ENCODE data around the gene SMC1A. TPM values are rescaled to one million over a fixed set of nuclear protein-coding genes. Genes with fewer than 3 reads are reported as not detected.
A peak's percentile ranks its signal among the peaks of the same experiment; 100 is the strongest.
"Not testable (repeated sequence)": the region's sequence is repeated elsewhere in the genome, so short reads cannot be mapped to it uniquely, and the experiment has no call there.

Gene SMC1A
- total and polyA plus RNA-seq, 5 experiments from 2014 or later = 52.3 to 68.0 (median 64.8) TPM

DNA sequence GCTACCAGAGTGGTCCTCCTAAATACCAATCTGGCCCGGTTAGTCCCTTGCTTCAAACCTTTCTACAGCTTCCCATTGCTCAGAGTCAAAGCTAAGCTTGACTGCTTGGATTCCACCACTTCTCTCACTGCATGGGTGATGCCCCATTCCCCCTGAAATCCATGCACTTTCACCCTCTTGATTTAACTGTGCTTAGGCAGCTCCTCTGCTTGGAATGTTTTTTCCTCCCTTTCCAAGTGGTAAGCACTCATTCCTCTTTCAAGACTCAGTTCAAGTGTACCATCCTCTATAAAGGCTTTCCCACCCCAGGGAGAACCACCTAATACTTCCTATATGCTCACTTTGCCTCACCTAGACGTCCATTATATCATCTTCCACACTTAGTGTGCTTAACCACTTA, 49.1 kb downstream of the SMC1A start:
- ATAC-seq = no peak
- Mint-ChIP-seq H3K27ac (peak overlapping the region in 1 of 10 donors; percentile 52), H3K4me3 (no peak overlapping the region), H3K9me3 (peaks cover 0 to 3% (median 0%) of the 10 kb centered on the region in 9 donors), H3K27me3 (no peaks in the 10 kb centered on the region), H3K4me1 (peaks cover 0 to 7% (median 3%) of the 10 kb centered on the region in 4 donors), H3K36me3 (peaks cover 0 to 6% (median 2%) of the 10 kb centered on the region in 3 donors)
- POLR2A ChIA-PET = no interaction called here
- no peak for DNase-seq

DNA sequence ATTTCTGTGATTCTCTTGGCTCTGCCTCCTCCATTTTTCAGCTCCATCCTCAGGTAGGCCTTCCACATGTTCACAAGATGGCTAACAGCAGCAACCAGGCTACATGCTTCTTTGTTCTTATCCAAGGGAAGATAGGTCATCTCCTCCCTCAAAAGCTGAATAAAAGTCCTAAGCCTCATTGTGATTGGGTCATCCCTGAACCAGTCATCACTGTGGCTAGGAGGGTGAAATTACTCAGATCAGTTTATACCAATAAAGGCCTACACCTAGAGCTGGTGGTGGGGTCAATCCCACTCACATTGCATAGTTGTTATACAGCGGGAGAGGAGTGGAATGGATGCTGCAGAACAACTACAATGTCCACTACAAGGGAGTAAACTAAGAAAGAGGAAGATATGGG, 56.0 kb downstream of the SMC1A start:
- POLR2A ChIA-PET, DNase-seq, H3K9me3 Mint-ChIP-seq, H3K4me1 Mint-ChIP-seq, H3K4me3 Mint-ChIP-seq, H3K27me3 Mint-ChIP-seq, ATAC-seq: not testable (repeated sequence)
- Mint-ChIP-seq H3K27ac (peak overlapping the region in 3 of 10 donors; percentile 25 to 44 (median 37)), H3K36me3 (peaks cover 0 to 10% (median 3%) of the 10 kb centered on the region in 3 donors)

DNA sequence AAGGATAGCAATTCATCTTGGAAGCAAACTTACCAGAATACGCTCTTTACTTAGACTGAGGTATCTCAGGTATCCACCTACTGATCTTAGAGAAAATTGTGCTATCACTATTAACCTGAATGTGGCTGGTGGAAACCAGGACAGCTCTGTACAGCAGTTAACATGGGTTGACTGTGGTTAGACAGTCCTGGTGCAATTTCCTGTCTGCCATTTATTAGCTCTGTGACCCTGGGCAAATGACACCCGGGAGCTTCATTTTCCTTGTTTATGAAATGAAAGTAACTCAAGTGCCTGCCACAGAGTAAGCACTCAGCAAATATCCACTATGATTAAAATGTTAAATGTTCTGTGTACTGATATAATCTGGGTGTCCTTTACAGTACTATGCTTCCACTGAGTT, 60.0 kb downstream of the SMC1A start:
- Mint-ChIP-seq H3K9me3 (no peaks in the 10 kb centered on the region), H3K4me3 (no peak overlapping the region), H3K27me3 (no peaks in the 10 kb centered on the region), H3K27ac (no peak overlapping the region), H3K36me3 (peaks cover 0 to 6% (median 4%) of the 10 kb centered on the region in 3 donors), H3K4me1 (peaks cover 0 to 4% (median 0%) of the 10 kb centered on the region in 4 donors)
- DNase-seq (no peak), ATAC-seq (no peak)
- POLR2A ChIA-PET = no interaction called here

DNA sequence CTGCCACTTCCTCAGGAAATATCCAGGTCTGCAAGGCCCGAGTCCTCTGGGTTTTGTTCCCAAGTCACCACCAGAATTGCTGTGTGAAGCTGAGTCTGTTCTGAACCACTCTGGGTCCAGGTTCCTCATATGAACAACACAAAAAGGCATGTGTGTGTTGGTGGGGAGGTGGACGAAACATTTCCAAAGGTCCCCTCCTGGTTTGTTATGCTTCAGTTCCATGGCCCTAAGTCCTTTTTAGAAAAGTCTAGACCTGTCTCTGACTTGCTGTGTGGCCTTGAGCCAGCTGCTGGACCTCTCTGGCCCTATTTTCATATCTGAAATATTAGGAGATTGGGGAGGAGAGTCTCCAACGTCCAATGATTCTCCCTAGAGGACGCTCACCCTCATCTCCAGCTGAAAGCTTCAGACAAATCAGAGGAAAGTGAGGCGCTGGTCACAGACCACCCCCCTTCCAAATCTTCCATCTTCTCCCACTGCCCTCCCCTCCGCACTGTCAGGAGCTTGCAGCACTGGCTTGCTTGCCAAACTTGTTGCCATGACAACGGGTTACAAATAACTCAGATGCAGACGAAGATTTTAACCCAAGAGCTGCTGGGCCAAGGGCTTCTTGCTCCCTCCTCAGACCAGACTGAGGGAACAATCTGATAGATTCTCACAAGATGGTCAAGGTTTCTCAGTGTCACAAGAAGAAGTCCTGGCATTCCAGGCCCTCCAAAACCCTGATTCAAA, 64.5 kb downstream of the SMC1A start:
- H3K27me3 Mint-ChIP-seq = no peaks in the 10 kb centered on the region
- H3K4me3 Mint-ChIP-seq = no peak overlapping the region
- no peak overlapping the region for H3K27ac Mint-ChIP-seq

DNA sequence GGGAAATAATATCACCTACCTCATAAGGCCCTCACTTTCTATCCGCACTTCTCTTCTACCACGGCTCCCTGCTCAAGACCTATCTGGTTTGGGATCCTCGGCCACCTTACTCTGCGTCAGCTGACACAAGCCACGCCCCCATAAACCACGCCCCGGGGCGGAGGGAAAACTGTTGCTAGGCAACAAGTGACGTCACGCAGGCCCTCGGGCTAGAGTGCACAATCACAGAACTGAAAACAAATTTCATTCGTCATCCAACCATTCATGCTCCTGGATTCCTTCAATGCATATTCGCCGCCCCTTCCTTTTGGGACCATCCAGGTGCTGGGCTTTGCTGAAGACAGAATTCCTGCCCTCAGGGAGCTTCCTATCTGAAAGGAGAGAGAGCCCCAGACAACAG, 66.3 kb downstream of the SMC1A start:
- no peak for ATAC-seq
- H3K4me3 Mint-ChIP-seq = no peak overlapping the region
- peaks cover 0 to 9% (median 0%) of the 10 kb centered on the region in 9 donors for H3K9me3 Mint-ChIP-seq
- peaks cover 0 to 3% (median 0%) of the 10 kb centered on the region in 3 donors for H3K36me3 Mint-ChIP-seq
- peak in 2 of 10 donors; percentile 4 to 12 for DNase-seq
- no peaks in the 10 kb centered on the region for H3K4me1 Mint-ChIP-seq
- POLR2A ChIA-PET = no interaction called here
- H3K27ac Mint-ChIP-seq = peak overlapping the region in 1 of 10 donors; percentile 10
- H3K27me3 Mint-ChIP-seq = no peaks in the 10 kb centered on the region

More for the DNA sequence above, 64.5 kb downstream of the SMC1A start:
- H3K36me3 Mint-ChIP-seq = peaks cover 0 to 3% (median 2%) of the 10 kb centered on the region in 3 donors
- H3K9me3 Mint-ChIP-seq = no peaks in the 10 kb centered on the region
- POLR2A ChIA-PET = no interaction called here
- DNase-seq (no peak), ATAC-seq (no peak)
- peaks cover 0 to 4% (median 0%) of the 10 kb centered on the region in 4 donors for H3K4me1 Mint-ChIP-seq

DNA sequence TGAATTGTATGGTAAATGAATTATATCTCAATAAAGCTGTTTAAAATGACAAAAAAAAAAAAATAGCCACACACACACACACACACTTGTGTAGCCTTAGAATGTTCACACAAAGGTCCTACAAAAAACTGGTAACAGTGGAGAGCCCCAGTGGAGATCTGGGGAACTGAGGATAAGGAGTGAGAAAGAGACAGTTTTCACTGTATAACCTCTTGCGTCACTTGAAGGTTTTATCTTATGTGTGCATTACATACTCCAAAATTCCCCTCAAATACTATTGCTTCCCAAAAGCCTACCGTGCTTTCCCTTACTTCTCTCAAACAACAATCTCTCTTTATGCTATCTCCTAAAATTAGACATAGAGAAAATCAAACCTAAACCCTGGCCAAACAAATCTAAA, 67.8 kb downstream of the SMC1A start:
- ATAC-seq = no peak
- no peaks in the 10 kb centered on the region for H3K27me3 Mint-ChIP-seq
- no peak for DNase-seq
- H3K36me3 Mint-ChIP-seq = no peaks in the 10 kb centered on the region
- POLR2A ChIA-PET = no interaction called here
- H3K9me3 Mint-ChIP-seq = peaks cover 0 to 9% (median 0%) of the 10 kb centered on the region in 9 donors
- no peak overlapping the region for H3K27ac Mint-ChIP-seq
- H3K4me3 Mint-ChIP-seq = no peak overlapping the region
- no peaks in the 10 kb centered on the region for H3K4me1 Mint-ChIP-seq

DNA sequence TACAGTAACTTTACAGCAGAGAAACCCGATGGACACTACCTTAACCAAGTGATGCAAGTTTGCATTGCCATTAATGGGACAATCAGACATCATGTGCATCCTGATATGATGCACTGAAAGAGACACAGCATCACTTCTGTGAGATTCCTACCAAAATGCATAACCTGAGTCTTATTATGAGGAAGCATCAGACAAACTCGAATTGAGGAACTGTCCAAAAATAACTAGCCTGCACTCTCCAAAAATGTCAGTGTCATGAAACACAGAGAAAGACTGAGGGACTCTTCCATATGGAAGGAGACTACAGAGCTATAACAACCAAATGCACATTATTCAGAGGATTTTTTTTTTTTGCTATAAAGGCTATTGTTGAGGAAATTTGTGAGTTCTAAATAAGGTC, 74.5 kb downstream of the SMC1A start:
- ATAC-seq (no peak), DNase-seq (no peak)
- Mint-ChIP-seq H3K36me3 (no peaks in the 10 kb centered on the region), H3K9me3 (peaks cover 0 to 11% (median 0%) of the 10 kb centered on the region in 9 donors), H3K27me3 (peaks cover 0 to 3% (median 0%) of the 10 kb centered on the region in 5 donors), H3K27ac (no peak overlapping the region), H3K4me3 (no peak overlapping the region), H3K4me1 (no peaks in the 10 kb centered on the region)
- POLR2A ChIA-PET = no interaction called here

DNA sequence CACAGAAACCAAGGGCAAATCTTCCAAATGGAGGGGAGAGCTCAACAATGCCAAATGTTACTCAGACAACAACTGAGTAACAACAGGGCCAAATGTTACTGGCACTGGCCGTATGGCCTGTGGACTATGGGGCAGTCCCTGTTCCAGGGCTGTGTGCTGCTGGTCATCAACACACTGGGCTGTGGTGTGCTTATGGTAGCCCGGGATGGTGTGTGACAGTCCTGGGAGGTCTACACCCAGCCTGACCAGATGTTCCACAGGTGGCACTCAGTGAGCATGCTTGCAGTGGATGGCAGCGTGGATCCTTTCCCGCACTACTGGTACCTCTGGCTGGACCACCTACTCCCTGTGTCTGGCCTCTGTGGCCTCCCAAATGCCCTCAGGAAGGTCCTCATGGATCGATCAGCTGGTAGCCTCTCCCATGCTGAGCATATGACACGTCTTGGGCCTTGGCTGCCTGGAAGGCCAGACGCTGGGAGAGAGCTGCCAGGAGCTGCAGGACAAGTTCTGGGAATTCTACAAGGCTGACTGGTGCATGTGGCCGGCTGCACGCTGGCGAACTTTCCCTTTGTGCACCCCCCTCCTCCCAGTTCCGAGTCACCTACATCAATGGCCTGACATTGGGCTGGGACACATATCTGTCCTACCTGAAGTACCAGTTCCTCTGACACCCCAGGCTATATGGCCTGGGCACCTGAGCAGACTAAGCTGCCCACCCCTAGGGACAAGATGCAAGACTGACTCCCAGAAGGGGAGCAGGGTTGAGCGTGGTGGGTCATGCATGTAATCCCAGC, 81.4 kb downstream of the SMC1A start:
- Mint-ChIP-seq H3K4me3 (no peak overlapping the region), H3K36me3 (no peaks in the 10 kb centered on the region), H3K27me3 (peaks cover 0 to 3% (median 1%) of the 10 kb centered on the region in 5 donors), H3K4me1 (no peaks in the 10 kb centered on the region), H3K27ac (no peak overlapping the region), H3K9me3 (peaks cover 0 to 2% (median 0%) of the 10 kb centered on the region in 9 donors)
- DNase-seq (no peak), ATAC-seq (no peak)
- POLR2A ChIA-PET = no interaction called here

DNA sequence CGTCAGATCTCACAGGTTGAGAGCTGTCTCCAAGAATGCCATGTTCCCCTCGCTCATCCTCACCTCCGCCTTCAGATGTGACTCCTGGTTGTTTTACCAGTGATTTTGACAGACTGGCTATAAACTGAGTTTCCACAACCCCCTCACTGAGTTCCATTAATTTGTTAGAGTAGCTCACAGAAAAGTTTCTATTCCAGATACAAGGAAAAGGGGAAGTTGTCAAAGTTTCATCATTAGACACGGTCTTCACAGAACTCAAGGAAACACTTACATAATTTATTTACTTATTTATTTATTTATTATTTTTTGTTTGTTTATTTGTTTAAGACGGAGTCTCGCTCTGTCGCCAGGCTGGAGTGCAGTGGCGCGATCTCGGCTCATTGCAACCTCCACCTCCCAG, 85.4 kb downstream of the SMC1A start:
- DNase-seq (no peak), ATAC-seq (no peak)
- H3K9me3 Mint-ChIP-seq = no peaks in the 10 kb centered on the region
- H3K4me3 Mint-ChIP-seq = no peak overlapping the region
- H3K4me1 Mint-ChIP-seq = no peaks in the 10 kb centered on the region
- H3K36me3 Mint-ChIP-seq = no peaks in the 10 kb centered on the region
- peaks cover 3 to 16% (median 9%) of the 10 kb centered on the region in 5 donors for H3K27me3 Mint-ChIP-seq
- POLR2A ChIA-PET = no interaction called here
- H3K27ac Mint-ChIP-seq = no peak overlapping the region

DNA sequence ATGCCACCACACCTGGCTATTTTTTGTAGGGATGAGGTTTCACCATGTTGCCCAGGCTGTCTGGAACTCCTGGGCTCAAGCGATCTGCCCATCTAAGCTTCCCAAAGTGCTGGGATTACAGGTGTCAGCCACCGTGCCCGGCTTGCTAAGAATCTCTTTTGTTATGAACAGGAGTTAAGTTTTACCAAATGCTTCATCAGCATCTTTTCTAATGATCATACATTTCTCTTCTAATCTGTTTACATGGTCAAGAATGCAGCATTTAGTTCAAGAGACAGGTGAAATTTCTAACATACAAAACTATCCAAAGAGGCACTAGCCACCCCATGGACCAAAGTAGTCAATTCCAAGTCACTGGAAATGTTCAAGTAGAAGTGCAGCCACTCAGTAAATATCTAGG, 88.6 kb downstream of the SMC1A start:
- Mint-ChIP-seq H3K9me3 (no peaks in the 10 kb centered on the region), H3K4me1 (no peaks in the 10 kb centered on the region), H3K36me3 (no peaks in the 10 kb centered on the region), H3K27ac (no peak overlapping the region), H3K27me3 (peaks cover 3 to 16% (median 9%) of the 10 kb centered on the region in 5 donors), H3K4me3 (no peak overlapping the region)
- no peak for ATAC-seq
- no peak for DNase-seq
- POLR2A ChIA-PET = no interaction called here

DNA sequence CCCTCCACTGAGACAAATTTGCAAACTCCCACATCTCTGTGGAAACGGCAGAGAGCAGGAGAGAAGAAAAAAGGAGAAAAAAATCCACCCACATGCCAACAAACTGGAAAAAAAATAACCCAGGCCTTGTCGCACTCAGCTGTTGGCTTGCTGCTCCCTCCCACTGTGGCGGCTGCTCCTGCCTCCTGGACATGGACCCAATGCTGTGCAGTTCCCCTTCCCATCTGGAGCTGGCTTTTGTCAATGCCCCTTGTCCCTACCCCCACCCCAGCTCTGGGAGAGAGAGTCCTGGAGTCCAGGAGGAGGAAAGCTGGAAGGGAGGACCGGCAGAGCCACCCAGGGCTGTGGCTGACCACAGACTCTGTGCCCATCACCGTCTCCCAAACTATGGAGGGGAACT, 90.2 kb downstream of the SMC1A start:
- H3K4me3 Mint-ChIP-seq = no peak overlapping the region
- POLR2A ChIA-PET = no interaction called here
- H3K27me3 Mint-ChIP-seq = peaks cover 3 to 16% (median 9%) of the 10 kb centered on the region in 5 donors
- DNase-seq (no peak), ATAC-seq (no peak)
- no peak overlapping the region for H3K27ac Mint-ChIP-seq
- H3K36me3 Mint-ChIP-seq = no peaks in the 10 kb centered on the region
- H3K4me1 Mint-ChIP-seq = no peaks in the 10 kb centered on the region
- H3K9me3 Mint-ChIP-seq = no peaks in the 10 kb centered on the region

DNA sequence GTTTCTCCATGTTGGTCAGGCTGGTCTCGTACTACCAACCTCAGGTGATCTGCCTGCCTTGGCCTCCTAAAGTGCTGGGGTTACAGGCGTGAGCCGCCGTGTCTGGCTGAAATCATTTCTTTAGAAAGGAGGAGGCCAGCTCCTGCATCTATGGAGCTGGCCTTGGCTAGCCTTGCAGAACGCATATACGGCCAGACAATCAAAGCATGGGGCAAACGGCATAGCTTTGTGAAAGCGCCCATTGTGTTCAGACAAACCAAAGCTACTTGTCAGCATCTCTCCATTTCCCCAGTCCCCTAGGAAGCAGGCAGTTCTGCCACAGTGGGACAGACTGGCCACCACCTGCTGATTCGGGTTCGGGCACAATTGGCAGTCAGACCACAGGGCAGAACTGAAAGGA, 92.1 kb downstream of the SMC1A start:
- ATAC-seq = no peak
- H3K36me3 Mint-ChIP-seq = no peaks in the 10 kb centered on the region
- no peaks in the 10 kb centered on the region for H3K4me1 Mint-ChIP-seq
- peaks cover 12 to 25% (median 18%) of the 10 kb centered on the region in 5 donors for H3K27me3 Mint-ChIP-seq
- POLR2A ChIA-PET = no interaction called here
- no peak overlapping the region for H3K27ac Mint-ChIP-seq
- no peak for DNase-seq
- no peak overlapping the region for H3K4me3 Mint-ChIP-seq
- H3K9me3 Mint-ChIP-seq = no peaks in the 10 kb centered on the region

DNA sequence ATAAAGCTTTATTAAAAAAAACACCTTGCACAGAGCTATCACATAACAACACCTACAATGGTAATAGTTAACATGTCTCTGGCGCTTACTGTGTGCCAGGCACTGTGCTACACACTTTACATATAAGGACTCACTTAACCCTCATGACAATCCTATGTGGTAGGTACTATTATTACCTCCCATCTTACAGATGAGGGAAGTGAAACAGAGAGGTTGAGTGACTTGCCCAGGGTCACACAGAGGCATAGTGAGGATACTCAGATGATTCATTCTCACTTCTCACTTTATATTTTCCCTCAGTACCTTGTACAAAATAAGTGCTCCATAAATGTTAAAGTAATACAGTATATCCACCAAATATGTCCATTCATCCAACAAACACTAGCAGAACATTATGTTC, 97.7 kb downstream of the SMC1A start:
- POLR2A ChIA-PET = no interaction called here
- H3K4me1 Mint-ChIP-seq = peaks cover 8 to 16% (median 11%) of the 10 kb centered on the region in 4 donors
- no peak overlapping the region for H3K27ac Mint-ChIP-seq
- no peak overlapping the region for H3K4me3 Mint-ChIP-seq
- peaks cover 0 to 2% (median 0%) of the 10 kb centered on the region in 9 donors for H3K9me3 Mint-ChIP-seq
- peaks cover 0 to 5% (median 0%) of the 10 kb centered on the region in 3 donors for H3K36me3 Mint-ChIP-seq
- ATAC-seq (no peak), DNase-seq (no peak)
- peaks cover 21 to 51% (median 28%) of the 10 kb centered on the region in 5 donors for H3K27me3 Mint-ChIP-seq

Measured in naive thymus-derived CD8-positive, alpha-beta T cell (primary cell).